ENCODE results near the gene LDB2. TPM values are rescaled to one million over a fixed set of nuclear protein-coding genes. Genes with fewer than 3 reads are reported as not detected.

Gene LDB2
- total and polyA plus RNA-seq, 3 donors from 2014 or later, result 14.6 to 17.8 (median 15.7) TPM

DNA sequence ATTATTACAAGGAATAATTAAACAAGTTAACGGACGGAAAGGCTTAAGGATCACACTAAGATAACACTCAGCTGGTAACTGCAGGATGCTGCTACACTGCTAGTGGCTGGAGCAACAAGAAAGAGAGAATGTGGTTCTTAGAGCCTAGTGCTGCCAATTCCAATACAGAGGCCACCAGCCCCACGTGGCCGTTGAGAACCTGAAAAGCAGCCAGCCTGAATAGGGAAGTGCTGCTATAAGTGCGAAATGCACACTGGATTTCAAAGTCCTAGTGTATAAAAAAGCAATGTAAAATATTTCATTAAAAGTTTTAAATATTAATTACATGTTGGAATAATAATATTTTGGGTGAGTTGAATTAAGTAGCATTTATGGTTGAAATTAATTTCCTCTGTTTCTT is 414.9 kb downstream of the LDB2 start:
- intact Hi-C loops (cut with DNase I; ENCODE audit: low total_unique reads), result no loop called here
- Histone ChIP-seq H3K9me3 (no peaks in the 10 kb centered on the region), H3K27me3 (no peaks in the 10 kb centered on the region), H3K4me1 (peaks cover 3% of the 10 kb centered on the region), H3K4me3 (no peak overlapping the region), H3K27ac (no peak overlapping the region), H3K36me3 (ENCODE audit: low read depth, missing control alignments) (no peaks in the 10 kb centered on the region)
- no peak for DNase-seq
- TF ChIP-seq CTCF (IDR thresholded peaks at IDR 0.05) (no peak), POLR2A (IDR thresholded peaks at IDR 0.05) (no peak)
- 90 to 93% methylated on average over 5 of the region's 5 CpGs for WGBS, 2 donors

DNA sequence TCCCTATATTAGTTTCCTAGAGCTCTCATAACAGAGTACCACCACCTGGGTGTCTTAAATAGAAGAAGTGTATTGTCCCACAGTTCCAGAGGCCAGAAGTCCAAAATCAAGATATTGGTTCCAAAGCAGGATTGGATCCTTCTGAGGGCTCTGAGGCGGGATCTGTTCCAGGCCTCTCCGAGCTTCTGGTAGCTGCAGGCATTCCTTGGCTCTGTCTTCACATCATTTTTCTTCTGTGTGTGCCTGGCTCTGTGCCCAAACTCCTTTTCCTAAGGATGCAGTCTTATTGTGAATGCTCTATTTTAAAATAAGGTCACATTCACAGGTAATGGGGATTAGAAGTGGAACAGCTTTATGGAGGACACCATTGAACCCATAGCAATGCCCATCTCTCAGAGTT is 418.4 kb downstream of the LDB2 start:
- no peak for TF ChIP-seq CTCF (IDR thresholded peaks at IDR 0.05)
- peaks cover 3% of the 10 kb centered on the region for H3K4me1 ChIP-seq
- no peak overlapping the region for H3K27ac ChIP-seq
- no peak for DNase-seq
- no peak overlapping the region for H3K4me3 ChIP-seq
- H3K9me3 ChIP-seq, result no peaks in the 10 kb centered on the region
- no peaks in the 10 kb centered on the region for H3K27me3 ChIP-seq
- WGBS, 2 donors, result 43 to 54% methylated on average over 2 of the region's 2 CpGs
- intact Hi-C loops (cut with DNase I; ENCODE audit: low total_unique reads), result no loop called here
- no peaks in the 10 kb centered on the region for H3K36me3 ChIP-seq (ENCODE audit: low read depth, missing control alignments)

DNA sequence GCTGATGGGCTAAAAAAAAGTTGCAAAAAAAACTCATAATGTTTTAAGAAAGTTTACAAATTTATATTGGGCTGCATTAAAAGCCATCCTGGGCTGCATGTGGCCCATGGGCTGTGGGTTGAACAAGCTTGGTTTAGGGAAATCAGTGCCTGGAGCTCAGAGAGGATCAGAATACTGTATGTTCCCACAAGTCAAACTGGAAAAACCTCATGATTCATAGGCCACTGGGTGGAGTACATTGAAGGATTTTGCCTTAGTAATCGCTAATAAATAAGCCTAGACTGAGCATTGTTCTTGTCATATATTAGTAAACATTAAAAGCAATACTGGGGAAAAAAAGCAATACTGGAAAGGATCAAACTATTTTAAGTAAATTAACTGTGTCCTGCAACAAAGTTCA is 425.9 kb downstream of the LDB2 start:
- no peak overlapping the region for H3K4me3 ChIP-seq
- H3K9me3 ChIP-seq, result no peaks in the 10 kb centered on the region
- TF ChIP-seq CTCF (IDR thresholded peaks at IDR 0.05), result no peak
- TF ChIP-seq POLR2A (IDR thresholded peaks at IDR 0.05), result no peak
- WGBS, 2 donors, result 93 to 94% methylated on average over 1 of the region's 1 CpG
- no peak overlapping the region for H3K27ac ChIP-seq
- H3K4me1 ChIP-seq, result no peaks in the 10 kb centered on the region
- H3K27me3 ChIP-seq, result no peaks in the 10 kb centered on the region
- no peaks in the 10 kb centered on the region for H3K36me3 ChIP-seq (ENCODE audit: low read depth, missing control alignments)
- intact Hi-C loops (cut with DNase I; ENCODE audit: low total_unique reads), result no loop called here
- no peak for DNase-seq

DNA sequence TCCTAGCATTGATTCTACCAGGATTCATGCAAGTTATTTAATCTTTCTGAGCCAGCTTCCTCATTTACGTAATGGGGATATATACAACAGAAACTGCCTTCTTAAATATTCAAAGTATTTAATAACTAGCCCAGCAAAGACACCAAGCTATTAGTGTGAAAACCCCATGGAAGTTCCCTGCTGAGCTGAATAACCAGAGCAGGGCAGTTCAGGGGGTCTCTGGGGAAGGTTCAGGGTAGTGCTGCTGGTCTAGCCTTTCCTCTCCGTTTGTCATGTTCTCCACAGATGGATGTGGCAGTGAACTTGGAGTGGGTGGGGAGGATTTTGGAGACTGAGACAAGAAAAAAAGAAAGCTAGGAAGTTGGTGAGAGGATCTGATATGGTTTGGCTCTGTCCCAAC is 431.4 kb downstream of the LDB2 start:
- TF ChIP-seq POLR2A (IDR thresholded peaks at IDR 0.05), result no peak
- no peak for TF ChIP-seq CTCF (IDR thresholded peaks at IDR 0.05)
- Histone ChIP-seq H3K36me3 (ENCODE audit: low read depth, missing control alignments) (no peaks in the 10 kb centered on the region), H3K4me1 (no peaks in the 10 kb centered on the region), H3K9me3 (no peaks in the 10 kb centered on the region), H3K4me3 (no peak overlapping the region), H3K27ac (no peak overlapping the region), H3K27me3 (no peaks in the 10 kb centered on the region)
- DNase-seq, result no peak
- intact Hi-C loops (cut with DNase I; ENCODE audit: low total_unique reads), result no loop called here
- 91% methylated on average over 2 of the region's 2 CpGs for WGBS, 2 donors

DNA sequence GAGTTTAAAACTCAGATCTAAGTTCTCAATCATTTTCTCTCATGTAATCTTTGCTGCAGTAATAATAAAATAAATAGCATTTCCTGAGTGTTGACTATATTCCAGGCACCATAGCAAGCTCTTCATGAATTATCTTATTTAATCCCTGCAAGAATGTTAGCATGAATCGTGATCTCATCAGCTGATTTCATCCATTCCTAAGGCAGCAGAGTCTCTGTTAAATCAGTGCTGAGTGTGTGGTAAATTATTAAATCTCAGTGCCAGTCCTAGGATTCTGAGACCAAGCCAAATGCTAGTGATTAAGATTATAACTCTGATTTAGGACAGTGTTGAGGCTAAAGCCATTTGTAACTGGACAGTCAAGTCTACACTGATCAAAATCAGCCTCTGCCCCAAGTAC is 431.9 kb downstream of the LDB2 start:
- no peaks in the 10 kb centered on the region for H3K4me1 ChIP-seq
- H3K27me3 ChIP-seq, result no peaks in the 10 kb centered on the region
- H3K36me3 ChIP-seq (ENCODE audit: low read depth, missing control alignments), result no peaks in the 10 kb centered on the region
- WGBS, 2 donors, result 89 to 100% methylated on average over 1 of the region's 1 CpG
- DNase-seq, result no peak
- intact Hi-C loops (cut with DNase I; ENCODE audit: low total_unique reads), result no loop called here
- no peak overlapping the region for H3K27ac ChIP-seq
- no peak overlapping the region for H3K4me3 ChIP-seq
- no peak for TF ChIP-seq CTCF (IDR thresholded peaks at IDR 0.05)
- TF ChIP-seq POLR2A (IDR thresholded peaks at IDR 0.05), result no peak
- H3K9me3 ChIP-seq, result no peaks in the 10 kb centered on the region
